K562 (cell line): Measurements from ENCODE around the gene MTA2. TPM values are rescaled to one million over a fixed set of nuclear protein-coding genes. Genes with fewer than 3 reads are reported as not detected.

Experiments
- CREB1 ChIP-seq, 2 experiments: sonication (generic) in 1 of 2; formaldehyde crosslinking in 1 of 2; IDR thresholded peaks; 2 replicates each; pipeline versions ENCODE4 v1.6.1 to v1.8.0; 2012 to 2022; ENCODE audit warnings: inconsistent platforms in 1 of 2, mild to moderate bottlenecking in 1 of 2, missing genetic modification reagents in 1 of 2, moderate library complexity in 1 of 2
- DDX20 ChIP-seq: fragments of 450-650 bp; IDR thresholded peaks from 2 replicates; pipeline ENCODE4 v1.6.1; 2016; ENCODE audit warnings: missing genetic modification characterization, low read depth, mild to moderate bottlenecking, missing compliant biosample characterization, moderate library complexity
- GTF2E2 ChIP-seq: fragments of 200-800 bp; sonication (Bioruptor generic); IDR thresholded peaks from 2 replicates; pipeline ENCODE4 v1.6.1; 2016; ENCODE audit warnings: missing genetic modification characterization, missing compliant biosample characterization
- KAT2B ChIP-seq: IDR thresholded peaks from one replicate; pipeline ENCODE4 v1.6.1; 2012; ENCODE audit warnings: low read depth, mild to moderate bottlenecking, control low read depth, inconsistent platforms, low read length, moderate library complexity
- LEF1 ChIP-seq: fragments of 450-650 bp; IDR thresholded peaks from 2 replicates; pipeline ENCODE4 v1.6.1; 2016; ENCODE audit warnings: mild to moderate bottlenecking
- POU5F1 ChIP-seq: fragments of 150-350 bp; IDR thresholded peaks from 2 replicates; pipeline ENCODE4 v1.6.1; 2014; ENCODE audit warnings: borderline replicate concordance, low read length, low read depth, mild to moderate bottlenecking; ENCODE audit not compliant: partially characterized antibody
- RB1 ChIP-seq: fragments of 450-650 bp; IDR thresholded peaks from 2 replicates; pipeline ENCODE4 v1.6.1; 2017; ENCODE audit warnings: low read depth, mild to moderate bottlenecking
- ZBTB9 ChIP-seq: fragments of 450-650 bp; formaldehyde crosslinking; IDR thresholded peaks from 2 replicates; pipeline ENCODE4 v1.4.0; 2020; ENCODE audit warnings: mild to moderate bottlenecking, moderate library complexity
- ZFP91 ChIP-seq: sonication (generic); formaldehyde crosslinking; IDR thresholded peaks from 2 replicates; pipeline ENCODE4 v1.8.0; 2022; ENCODE audit warnings: mild to moderate bottlenecking, missing genetic modification reagents
- ZNF217 ChIP-seq: sonication (generic); formaldehyde crosslinking; IDR thresholded peaks from 2 replicates; pipeline ENCODE4 v1.8.0; 2022; ENCODE audit warnings: mild to moderate bottlenecking, missing genetic modification reagents
- ZNF24 ChIP-seq: fragments of 450-650 bp; IDR thresholded peaks from 2 replicates; pipeline ENCODE4 v1.6.1; 2016
- ZNF584 ChIP-seq: fragments of 200-800 bp; sonication (Bioruptor generic); IDR thresholded peaks from 2 replicates; pipeline ENCODE4 v1.6.1; 2016; ENCODE audit warnings: low read depth, mild to moderate bottlenecking, missing genetic modification characterization, missing compliant biosample characterization
- polyA plus RNA-seq, 8 experiments: library from polyadenylated mRNA; depleted of rRNA in 4 of 8; stranded (reverse) in 5 of 8; unstranded in 3 of 8; fragments of >200 nt; fragmentation: Nextera tagmentation in 2 of 8; fragmentation: Illumina TruSeq in 1 of 8; extraction: Ambion mirVana in 2 of 8; extraction: Trizol in 1 of 8; gene quantifications; 2 replicates each; pipeline versions ENCODE4 v1.2.1 to v1.2.3, GENCODE V29; 2011 to 2014; ENCODE audit warnings: inconsistent platforms in 1 of 8, missing spikeins in 1 of 8
- total RNA-seq, 7 experiments: library from RNA; depleted of rRNA in 6 of 7; stranded (reverse); fragments of >200 nt in 6 of 7; fragmentation: Illumina TruSeq in 2 of 7; extraction: Trizol in 2 of 7; gene quantifications; 2 replicates each; pipeline versions ENCODE4 v1.2.1 to v1.2.3, GENCODE V29; 2011 to 2021; ENCODE audit warnings: low replicate concordance in 1 of 7
- TF ChIP-seq, protein P1 (sequence below): fragments of 450-650 bp; IDR thresholded peaks from one replicate; pipeline ENCODE4 v1.6.1; 2018; ENCODE audit warnings: mild to moderate bottlenecking, moderate library complexity; ENCODE audit not compliant: partially characterized antibody
- TF ChIP-seq, protein P2 (sequence below), 2 experiments: IDR thresholded peaks; 2 replicates each; pipeline ENCODE4 v1.6.1; 2012; ENCODE audit warnings: improper control_type of control experiment in 2 of 2, low read depth in 2 of 2, low read length in 2 of 2, borderline replicate concordance in 1 of 2
- TF ChIP-seq, protein P3 (sequence below): fragments of 250-450 bp; sonication (Bioruptor Pico); IDR thresholded peaks from 2 replicates; pipeline ENCODE4 v1.6.1; 2021; ENCODE audit warnings: mild to moderate bottlenecking
- TF ChIP-seq, protein P4 (sequence below): fragments of 450-650 bp; IDR thresholded peaks from 2 replicates; pipeline ENCODE4 v1.6.1; 2016; ENCODE audit warnings: borderline replicate concordance

MTA2 gene
- total and polyA plus RNA-seq, 9 of the 15 experiments (the other 6 are each of a cell fraction or from before 2014, with no cell fraction given) = 6.2 to 220 (median 172) TPM

GRCh38 chr11:62602141-62603071, 741 bp upstream of the MTA2 start (continued):
- 0 out of 2 replicates have a peak, but pooled peaks have one; percentile 21 for TF ChIP-seq ZNF584 (CRISPR knock-in tag)
- TF ChIP-seq ZBTB9 = 0 out of 2 replicates have a peak, but pooled peaks have one; percentile 25
- TF ChIP-seq, protein P1, sequence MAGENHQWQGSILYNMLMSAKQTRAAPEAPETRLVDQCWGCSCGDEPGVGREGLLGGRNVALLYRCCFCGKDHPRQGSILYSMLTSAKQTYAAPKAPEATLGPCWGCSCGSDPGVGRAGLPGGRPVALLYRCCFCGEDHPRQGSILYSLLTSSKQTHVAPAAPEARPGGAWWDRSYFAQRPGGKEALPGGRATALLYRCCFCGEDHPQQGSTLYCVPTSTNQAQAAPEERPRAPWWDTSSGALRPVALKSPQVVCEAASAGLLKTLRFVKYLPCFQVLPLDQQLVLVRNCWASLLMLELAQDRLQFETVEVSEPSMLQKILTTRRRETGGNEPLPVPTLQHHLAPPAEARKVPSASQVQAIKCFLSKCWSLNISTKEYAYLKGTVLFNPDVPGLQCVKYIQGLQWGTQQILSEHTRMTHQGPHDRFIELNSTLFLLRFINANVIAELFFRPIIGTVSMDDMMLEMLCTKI = no peak
- TF ChIP-seq, protein P2, sequence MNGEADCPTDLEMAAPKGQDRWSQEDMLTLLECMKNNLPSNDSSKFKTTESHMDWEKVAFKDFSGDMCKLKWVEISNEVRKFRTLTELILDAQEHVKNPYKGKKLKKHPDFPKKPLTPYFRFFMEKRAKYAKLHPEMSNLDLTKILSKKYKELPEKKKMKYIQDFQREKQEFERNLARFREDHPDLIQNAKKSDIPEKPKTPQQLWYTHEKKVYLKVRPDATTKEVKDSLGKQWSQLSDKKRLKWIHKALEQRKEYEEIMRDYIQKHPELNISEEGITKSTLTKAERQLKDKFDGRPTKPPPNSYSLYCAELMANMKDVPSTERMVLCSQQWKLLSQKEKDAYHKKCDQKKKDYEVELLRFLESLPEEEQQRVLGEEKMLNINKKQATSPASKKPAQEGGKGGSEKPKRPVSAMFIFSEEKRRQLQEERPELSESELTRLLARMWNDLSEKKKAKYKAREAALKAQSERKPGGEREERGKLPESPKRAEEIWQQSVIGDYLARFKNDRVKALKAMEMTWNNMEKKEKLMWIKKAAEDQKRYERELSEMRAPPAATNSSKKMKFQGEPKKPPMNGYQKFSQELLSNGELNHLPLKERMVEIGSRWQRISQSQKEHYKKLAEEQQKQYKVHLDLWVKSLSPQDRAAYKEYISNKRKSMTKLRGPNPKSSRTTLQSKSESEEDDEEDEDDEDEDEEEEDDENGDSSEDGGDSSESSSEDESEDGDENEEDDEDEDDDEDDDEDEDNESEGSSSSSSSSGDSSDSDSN (IDR thresholded peaks at IDR 0.05; ENCODE audit: borderline replicate concordance in 1 of 2, low read depth in 2 of 2, low read length in 2 of 2) = no peak
- no peak for TF ChIP-seq KAT2B
- no peak for TF ChIP-seq DDX20
- TF ChIP-seq RB1 = no peak; the same call in 1 of the 2 replicates
- TF ChIP-seq LEF1 = no peak
- TF ChIP-seq ZNF24 = no peak
- TF ChIP-seq, protein P3, sequence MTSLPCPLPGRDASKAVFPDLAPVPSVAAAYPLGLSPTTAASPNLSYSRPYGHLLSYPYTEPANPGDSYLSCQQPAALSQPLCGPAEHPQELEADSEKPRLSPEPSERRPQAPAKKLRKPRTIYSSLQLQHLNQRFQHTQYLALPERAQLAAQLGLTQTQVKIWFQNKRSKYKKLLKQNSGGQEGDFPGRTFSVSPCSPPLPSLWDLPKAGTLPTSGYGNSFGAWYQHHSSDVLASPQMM (CRISPR knock-in tag) = no peak
- TF ChIP-seq CREB1 (IDR thresholded peaks at IDR 0.05) = no peak
- peak; percentile 33; the same call in 1 of the 2 replicates for TF ChIP-seq CREB1 (CRISPR knock-in tag; IDR thresholded peaks at IDR 0.05)
- TF ChIP-seq ZNF217 (CRISPR knock-in tag) = no peak
- TF ChIP-seq POU5F1 = no peak
- no peak for TF ChIP-seq GTF2E2 (tag)
- TF ChIP-seq ZFP91 (CRISPR knock-in tag) = no peak
- TF ChIP-seq, protein P4, sequence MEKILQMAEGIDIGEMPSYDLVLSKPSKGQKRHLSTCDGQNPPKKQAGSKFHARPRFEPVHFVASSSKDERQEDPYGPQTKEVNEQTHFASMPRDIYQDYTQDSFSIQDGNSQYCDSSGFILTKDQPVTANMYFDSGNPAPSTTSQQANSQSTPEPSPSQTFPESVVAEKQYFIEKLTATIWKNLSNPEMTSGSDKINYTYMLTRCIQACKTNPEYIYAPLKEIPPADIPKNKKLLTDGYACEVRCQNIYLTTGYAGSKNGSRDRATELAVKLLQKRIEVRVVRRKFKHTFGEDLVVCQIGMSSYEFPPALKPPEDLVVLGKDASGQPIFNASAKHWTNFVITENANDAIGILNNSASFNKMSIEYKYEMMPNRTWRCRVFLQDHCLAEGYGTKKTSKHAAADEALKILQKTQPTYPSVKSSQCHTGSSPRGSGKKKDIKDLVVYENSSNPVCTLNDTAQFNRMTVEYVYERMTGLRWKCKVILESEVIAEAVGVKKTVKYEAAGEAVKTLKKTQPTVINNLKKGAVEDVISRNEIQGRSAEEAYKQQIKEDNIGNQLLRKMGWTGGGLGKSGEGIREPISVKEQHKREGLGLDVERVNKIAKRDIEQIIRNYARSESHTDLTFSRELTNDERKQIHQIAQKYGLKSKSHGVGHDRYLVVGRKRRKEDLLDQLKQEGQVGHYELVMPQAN = peak; percentile 51; the same call in 1 of the 2 replicates
